H9 (cell line): ENCODE data around the gene RASA2. TPM values are rescaled to one million over a fixed set of nuclear protein-coding genes. Genes with fewer than 3 reads are reported as not detected.

Experiments used
- DNase-seq: peaks from one replicate; pipeline ENCODE4 v3.0.0-alpha.2; 2017
- H2AFZ ChIP-seq: one replicate; pipeline ENCODE4 v1.6.1; 2013; ENCODE audit warnings: mild to moderate bottlenecking, low read length, control low read depth, moderate library complexity
- H2AK5ac ChIP-seq: 2 replicates; pipeline ENCODE4 v1.6.1; 2013; ENCODE audit warnings: low read length, control low read depth, mixed read lengths; ENCODE audit not compliant: insufficient read length
- H2BK120ac ChIP-seq: one replicate; pipeline ENCODE4 v1.6.1; 2013; ENCODE audit warnings: low read depth, mild to moderate bottlenecking, low read length, control low read depth, inconsistent platforms; ENCODE audit not compliant: poor library complexity, severe bottlenecking
- H2BK12ac ChIP-seq: 2 replicates; pipeline ENCODE4 v1.6.1; 2013; ENCODE audit warnings: low read length, control low read depth, mixed read lengths, low read depth; ENCODE audit not compliant: insufficient read length
- H2BK15ac ChIP-seq: 2 replicates; pipeline ENCODE4 v1.6.1; 2013; ENCODE audit warnings: low read depth, low read length, control low read depth
- H2BK20ac ChIP-seq: one replicate; pipeline ENCODE4 v1.6.1; 2013; ENCODE audit warnings: low read depth, mild to moderate bottlenecking, low read length, control low read depth, inconsistent platforms; ENCODE audit not compliant: poor library complexity, severe bottlenecking
- H2BK5ac ChIP-seq: 2 replicates; pipeline ENCODE4 v1.6.1; 2013; ENCODE audit warnings: low read length, control low read depth, mixed read lengths; ENCODE audit not compliant: insufficient read length
- H3K14ac ChIP-seq: 2 replicates; pipeline ENCODE4 v1.6.1; 2013; ENCODE audit warnings: low read length, control low read depth; ENCODE audit not compliant: insufficient read depth
- H3K18ac ChIP-seq: 2 replicates; pipeline ENCODE4 v1.6.1; 2013; ENCODE audit warnings: low read depth, mild to moderate bottlenecking, mixed read lengths, low read length, control low read depth; ENCODE audit not compliant: insufficient read length
- H3K23ac ChIP-seq: 2 replicates; pipeline ENCODE4 v1.6.1; 2013; ENCODE audit warnings: low read length, control low read depth, mixed read lengths, low read depth; ENCODE audit not compliant: insufficient read length
- H3K23me2 ChIP-seq: 2 replicates; pipeline ENCODE4 v1.6.1; 2013; ENCODE audit warnings: low read depth, mild to moderate bottlenecking, mixed read lengths, low read length, control low read depth; ENCODE audit not compliant: insufficient read length, poor library complexity, severe bottlenecking
- H3K27ac ChIP-seq: 2 replicates; pipeline ENCODE4 v1.5.1; 2013; ENCODE audit warnings: low read length, control low read depth, mixed read lengths, low read depth; ENCODE audit not compliant: insufficient read length
- H3K27me3 ChIP-seq: 2 replicates; pipeline ENCODE4 v1.6.1; 2013; ENCODE audit warnings: low read length, control low read depth, inconsistent platforms; ENCODE audit not compliant: insufficient read depth
- H3K4ac ChIP-seq: 2 replicates; pipeline ENCODE4 v1.6.1; 2013; ENCODE audit warnings: low read depth, mild to moderate bottlenecking, control low read depth, inconsistent platforms, low read length, moderate library complexity
- H3K4me1 ChIP-seq: 2 replicates; pipeline ENCODE4 v1.6.1; 2013; ENCODE audit warnings: low read length, control low read depth, inconsistent platforms; ENCODE audit not compliant: insufficient read depth
- H3K4me2 ChIP-seq: 2 replicates; pipeline ENCODE4 v1.6.1; 2013; ENCODE audit warnings: low read length, control low read depth, mixed read lengths; ENCODE audit not compliant: insufficient read length, insufficient read depth
- H3K56ac ChIP-seq: 2 replicates; pipeline ENCODE4 v1.6.1; 2013; ENCODE audit warnings: low read depth, mild to moderate bottlenecking, mixed read lengths, low read length, control low read depth; ENCODE audit not compliant: insufficient read length
- H3K79me1 ChIP-seq: 2 replicates; pipeline ENCODE4 v1.6.1; 2013; ENCODE audit warnings: low read depth, mild to moderate bottlenecking, moderate library complexity, low read length, control low read depth, inconsistent platforms; ENCODE audit not compliant: insufficient read depth, poor library complexity, severe bottlenecking
- H3K79me2 ChIP-seq: 2 replicates; pipeline ENCODE4 v1.6.1; 2013; ENCODE audit warnings: low read length, control low read depth, inconsistent platforms; ENCODE audit not compliant: insufficient read depth
- H3K9ac ChIP-seq: 2 replicates; pipeline ENCODE4 v1.6.1; 2013; ENCODE audit warnings: low read length, control low read depth, mixed read lengths; ENCODE audit not compliant: insufficient read length; ENCODE audit errors: extremely low read depth
- H3K9me3 ChIP-seq: one replicate; pipeline ENCODE4 v1.6.1; 2013; ENCODE audit warnings: low read depth, low read length, inconsistent platforms; ENCODE audit not compliant: control insufficient read depth
- H3T11ph ChIP-seq: one replicate; pipeline ENCODE4 v1.6.1; 2013; ENCODE audit warnings: mild to moderate bottlenecking, low read length, control low read depth, inconsistent platforms
- H4K20me1 ChIP-seq: one replicate; pipeline ENCODE4 v1.6.1; 2013; ENCODE audit not compliant: control insufficient read depth, insufficient read length, insufficient read depth
- H4K5ac ChIP-seq: 2 replicates; pipeline ENCODE4 v1.6.1; 2013; ENCODE audit warnings: low read depth, mild to moderate bottlenecking, mixed read lengths, low read length, control low read depth; ENCODE audit not compliant: insufficient read length
- H4K8ac ChIP-seq: replicated peaks from 2 replicates; pipeline ENCODE4 v1.6.1; 2013; ENCODE audit warnings: low read length, control low read depth, mixed read lengths, low read depth; ENCODE audit not compliant: insufficient read length
- H4K91ac ChIP-seq: 2 replicates; pipeline ENCODE4 v1.6.1; 2013; ENCODE audit warnings: low read depth, mild to moderate bottlenecking, moderate library complexity, mixed read lengths, low read length, control low read depth; ENCODE audit not compliant: insufficient read length
- H3K27ac Mint-ChIP-seq, 3 experiments: 2 replicates in 2 of 3; 3 replicates in 1 of 3; pipeline ENCODE4 v1.8.0; 2020 to 2021; ENCODE audit warnings: mixed read lengths in 3 of 3, mild to moderate bottlenecking in 1 of 3, moderate library complexity in 1 of 3
- H3K27me3 Mint-ChIP-seq: 2 replicates; pipeline ENCODE4 v1.8.0; 2021; ENCODE audit warnings: low read depth, mild to moderate bottlenecking, moderate library complexity, mixed read lengths
- H3K36me3 Mint-ChIP-seq, 3 experiments: 2 replicates in 2 of 3; 3 replicates in 1 of 3; pipeline ENCODE4 v1.8.0; 2020 to 2021; ENCODE audit warnings: low read depth in 3 of 3, mixed read lengths in 3 of 3; ENCODE audit not compliant: insufficient read depth in 1 of 3
- H3K4me1 Mint-ChIP-seq, 2 experiments: 2 replicates each; pipeline ENCODE4 v1.8.0; 2020; ENCODE audit warnings: mixed read lengths in 2 of 2
- H3K4me3 Mint-ChIP-seq, 2 experiments: 2 replicates in 1 of 2; 3 replicates in 1 of 2; pipeline ENCODE4 v1.8.0; 2020 to 2021; ENCODE audit warnings: mild to moderate bottlenecking in 2 of 2, mixed read lengths in 2 of 2, moderate library complexity in 1 of 2
- H3K9me3 Mint-ChIP-seq, 2 experiments: 2 replicates in 1 of 2; 3 replicates in 1 of 2; pipeline ENCODE4 v1.8.0; 2020; ENCODE audit warnings: mild to moderate bottlenecking in 2 of 2, mixed read lengths in 2 of 2, moderate library complexity in 1 of 2
- CTCF ChIP-seq: fragments of 200-600 bp; sonication (generic); conservative IDR thresholded peaks from 3 replicates; pipeline ENCODE4 v1.8.0; 2021; ENCODE audit warnings: antibody characterized with exemption, mild to moderate bottlenecking
- WGBS: extraction: QIAGEN DNeasy Blood & Tissue Kit; methylation state at CpG from one replicate; pipeline ENCODE4 v1.1.7; 2013; ENCODE audit warnings: missing lambda C conversion rate, low lambda C conversion rate, mixed read lengths; ENCODE audit not compliant: insufficient read length; ENCODE audit errors: extremely low coverage; 5-methylcytosine and 5-hydroxymethylcytosine counted together
- total RNA-seq: library from RNA; stranded (reverse); gene quantifications from 2 replicates; pipeline ENCODE4 v1.2.1, GENCODE V29; 2021

Gene RASA2
- total RNA-seq, 1 experiment from 2014 or later: 24.4 TPM

GRCh38 chr3:141457624-141458236 lies 29.1 kb upstream of the RASA2 start:
- Histone ChIP-seq H2BK5ac (no peak overlapping the region), H3K4me1 (no peaks in the 10 kb centered on the region; the same call in 1 of the 2 replicates), H4K91ac (no peak overlapping the region), H2BK20ac (no peak overlapping the region), H4K8ac (no peak overlapping the region), H3K18ac (no peak overlapping the region), H4K20me1 (no peaks in the 10 kb centered on the region), H2BK15ac (no peak overlapping the region), H3K4ac (no peak overlapping the region), H3K23me2 (no peaks in the 10 kb centered on the region), H2AK5ac (no peak overlapping the region), H3K56ac (no peak overlapping the region), H3T11ph (no peak overlapping the region), H3K79me2 (peaks cover 3% of the 10 kb centered on the region; the same call in 1 of the 2 replicates), H3K23ac (no peak overlapping the region), H2AFZ (no peak overlapping the region), H2BK120ac (no peak overlapping the region), H3K79me1 (no peaks in the 10 kb centered on the region), H3K9ac (no peak overlapping the region), H3K27ac (no peak overlapping the region), H3K4me2 (no peak overlapping the region), H4K5ac (no peak overlapping the region), H3K14ac (no peak overlapping the region), H2BK12ac (no peak overlapping the region), H3K27me3 (no peaks in the 10 kb centered on the region), H3K9me3 (no peaks in the 10 kb centered on the region)
- peaks cover 2% of the 10 kb centered on the region for H3K27me3 Mint-ChIP-seq
- WGBS: no CpG with 5 or more reads among the region's 3 CpGs
- H3K36me3 Mint-ChIP-seq: no peaks in the 10 kb centered on the region
- H3K4me1 Mint-ChIP-seq: peaks cover 8 to 9% of the 10 kb centered on the region in 2 experiments
- no peak for TF ChIP-seq CTCF
- no peaks in the 10 kb centered on the region for H3K9me3 Mint-ChIP-seq
- no peak overlapping the region for H3K27ac Mint-ChIP-seq
- no peak for DNase-seq
- no peak overlapping the region for H3K4me3 Mint-ChIP-seq
